NCI-H526 (cell line): ENCODE measurements around the gene RNF213.

ENCODE experiments used
- DNase-seq, 2 experiments: peaks; one replicate each; lab custom pipeline; 2025; lab: John Stamatoyannopoulos, UW

Gene RNF213

DNA sequence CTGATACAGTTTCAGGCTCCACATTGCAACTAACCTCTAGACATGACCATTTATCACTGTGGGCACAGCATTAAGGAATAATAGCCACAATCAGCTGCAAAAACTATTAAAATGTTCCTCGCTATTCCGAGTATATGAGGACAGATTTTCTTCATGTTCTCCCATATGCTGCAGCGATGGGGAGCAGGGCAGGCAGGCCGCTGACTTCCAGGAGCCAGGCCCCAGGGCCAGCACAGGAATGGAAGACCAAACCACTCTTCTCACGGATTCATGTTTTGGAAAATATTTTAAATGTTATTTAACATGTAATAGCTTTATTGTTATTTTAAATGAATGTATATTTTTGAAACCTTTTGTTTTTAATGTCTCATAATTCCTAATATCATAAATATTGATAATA lies 110.5 kb downstream of the RNF213 start:
- no peak for DNase-seq

DNA sequence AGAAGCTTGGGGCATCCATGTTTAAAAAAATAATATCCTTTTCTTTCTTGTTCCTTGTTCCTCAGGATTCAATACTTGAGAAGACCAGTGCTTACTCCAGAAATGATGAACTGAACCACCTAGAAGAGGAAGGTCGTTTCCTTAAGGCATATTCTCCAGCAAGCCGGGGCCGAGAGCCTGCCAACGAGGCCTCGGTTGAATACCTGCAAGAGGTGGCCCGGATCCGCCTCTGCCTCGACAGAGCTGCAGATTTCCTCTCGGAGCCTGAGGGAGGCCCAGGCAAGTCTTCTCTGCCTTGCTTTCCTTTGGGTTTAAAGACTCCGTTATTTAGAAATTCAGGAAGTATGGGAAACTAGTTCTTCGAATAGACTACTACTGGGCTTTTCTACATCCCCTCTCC lies 111.8 kb downstream of the RNF213 start:
- DNase-seq: no peak

DNA sequence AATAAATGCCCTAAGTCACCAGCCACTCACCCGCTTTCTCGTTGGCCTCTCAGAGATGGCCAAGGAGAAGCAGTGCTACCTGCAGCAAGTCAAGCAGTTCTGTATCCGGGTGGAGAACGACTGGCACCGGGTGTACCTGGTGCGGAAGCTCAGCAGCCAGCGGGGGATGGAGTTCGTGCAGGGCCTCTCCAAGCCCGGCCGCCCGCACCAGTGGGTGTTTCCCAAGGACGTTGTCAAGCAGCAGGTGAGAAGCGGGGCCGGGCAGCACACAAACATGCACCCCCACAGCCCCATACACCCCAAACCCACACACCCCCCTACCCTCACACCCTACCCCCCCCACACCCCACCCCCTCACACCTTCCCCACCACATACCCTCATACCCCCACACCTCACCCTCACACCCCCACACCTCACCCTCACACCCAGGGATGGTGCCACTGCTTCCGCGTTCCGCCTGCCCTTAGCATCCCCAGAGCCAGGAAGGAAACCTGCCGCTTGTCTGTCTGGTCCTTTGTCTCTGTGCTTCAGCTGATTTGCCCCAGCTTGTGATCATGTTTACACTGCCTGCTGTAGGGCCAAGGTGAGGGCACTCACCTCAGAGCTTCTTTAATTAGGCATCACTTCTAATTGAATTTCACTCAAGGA lies 112.4 kb downstream of the RNF213 start:
- DNase-seq: no peak

DNA sequence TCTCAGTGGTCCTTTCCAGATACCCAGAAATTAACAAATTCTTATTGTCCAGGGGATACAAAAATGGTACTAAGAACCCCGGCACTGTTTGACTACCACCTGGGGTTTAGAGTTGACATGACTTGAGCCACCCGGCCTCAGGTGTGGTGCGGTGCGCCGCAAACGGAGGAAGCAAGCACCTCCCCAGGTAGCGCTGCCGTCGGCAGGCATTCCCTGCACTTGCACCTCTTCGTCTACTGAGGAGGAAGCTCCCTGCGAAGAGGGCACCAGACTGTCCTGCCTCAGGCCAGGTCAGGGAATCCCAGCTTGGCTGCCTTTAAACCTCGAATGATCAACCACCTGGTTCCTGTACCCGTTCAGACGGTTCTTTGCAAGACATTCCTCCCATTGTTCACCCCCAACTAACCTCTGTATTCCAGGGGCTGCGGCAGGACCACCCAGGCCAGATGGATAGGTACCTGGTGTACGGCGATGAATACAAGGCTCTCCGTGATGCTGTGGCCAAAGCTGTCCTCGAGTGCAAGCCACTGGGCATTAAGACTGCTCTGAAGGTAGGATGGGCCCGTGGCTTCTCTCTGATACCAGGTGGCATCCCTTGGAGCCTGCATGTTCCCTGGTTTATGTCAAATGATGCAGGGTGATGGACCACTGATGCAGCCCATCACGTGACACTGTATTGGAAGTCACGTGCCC lies 113.5 kb downstream of the RNF213 start:
- no peak for DNase-seq

DNA sequence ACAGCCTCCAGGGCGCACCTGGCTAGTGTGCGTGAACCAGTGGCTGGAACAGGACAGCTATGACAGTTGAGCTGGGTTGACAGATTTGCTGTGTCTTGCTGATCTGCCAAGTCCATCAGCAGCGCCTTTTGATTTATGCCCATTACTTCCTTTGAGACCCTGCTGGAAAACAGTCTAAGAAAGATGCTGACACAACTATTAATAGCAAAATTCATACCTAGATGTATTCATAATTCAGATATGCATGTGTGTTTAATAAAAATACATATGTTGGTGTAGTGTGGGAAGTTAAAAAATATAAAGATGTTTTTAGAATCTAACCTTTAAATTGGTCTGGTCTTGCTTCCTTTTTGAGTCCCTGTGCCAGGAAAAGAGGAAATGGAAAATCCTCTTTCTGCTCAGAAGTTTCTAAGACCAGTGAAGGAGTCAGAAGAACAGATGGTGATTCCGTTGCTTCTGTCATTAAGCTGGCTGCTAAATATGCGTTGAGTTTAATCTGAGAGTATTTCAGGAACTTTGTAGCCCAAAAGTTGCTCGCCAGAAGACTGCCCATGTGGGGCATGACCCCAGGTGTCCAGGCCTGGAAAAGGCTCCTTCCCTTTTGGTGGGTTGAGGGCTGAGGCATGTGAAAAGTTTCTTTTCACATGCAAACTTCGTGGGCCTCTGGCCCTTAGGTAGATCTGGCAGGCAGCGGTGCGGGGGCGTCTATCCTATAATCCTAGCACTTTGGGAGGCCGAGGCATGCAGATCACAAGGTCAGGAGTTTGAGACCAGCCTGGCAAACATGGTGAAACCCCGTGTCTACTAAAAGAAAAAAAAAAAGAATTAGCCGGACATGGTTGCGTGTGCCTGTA lies 114.3 kb downstream of the RNF213 start:
- no peak for DNase-seq

DNA sequence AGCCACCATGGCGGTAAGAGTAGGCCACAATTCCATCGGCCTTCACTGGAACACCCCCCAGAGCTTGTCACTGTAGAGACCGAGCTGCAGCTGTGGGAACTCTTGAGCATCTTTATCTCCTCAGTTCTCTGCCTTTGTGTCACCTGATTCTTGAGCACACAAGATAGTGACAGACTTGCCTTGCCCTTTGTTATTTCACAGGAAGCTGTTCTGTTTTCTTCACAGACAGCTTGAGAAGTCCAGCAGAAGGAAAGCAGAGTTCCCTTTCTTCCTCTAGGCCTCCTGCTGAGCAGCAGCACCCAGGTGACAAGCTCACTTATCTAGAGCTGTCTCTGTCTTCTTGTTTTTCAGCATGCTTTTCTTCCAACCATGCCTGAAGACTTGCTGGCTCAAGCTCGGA lies 115.9 kb downstream of the RNF213 start:
- no peak for DNase-seq

DNA sequence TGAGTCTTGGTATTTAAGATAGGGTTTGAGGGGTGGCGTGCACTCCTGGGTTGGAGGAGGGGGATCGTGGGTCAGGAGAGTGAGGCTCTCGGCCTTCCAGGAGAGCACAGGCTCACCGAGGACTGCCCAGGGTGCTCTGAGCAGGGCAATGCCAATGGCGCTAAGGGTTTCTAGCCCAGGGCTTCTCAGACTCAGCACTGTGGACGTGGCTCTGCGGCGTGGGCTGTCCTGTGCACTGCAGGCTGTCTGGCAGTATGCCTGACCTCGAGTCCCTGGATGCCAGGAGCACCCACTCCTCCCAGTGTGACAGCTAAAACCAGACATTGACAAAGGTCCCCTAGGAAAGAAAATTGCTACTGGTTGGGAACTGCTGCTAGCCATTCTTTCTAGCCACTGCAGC lies 117.1 kb downstream of the RNF213 start:
- no peak for DNase-seq

DNA sequence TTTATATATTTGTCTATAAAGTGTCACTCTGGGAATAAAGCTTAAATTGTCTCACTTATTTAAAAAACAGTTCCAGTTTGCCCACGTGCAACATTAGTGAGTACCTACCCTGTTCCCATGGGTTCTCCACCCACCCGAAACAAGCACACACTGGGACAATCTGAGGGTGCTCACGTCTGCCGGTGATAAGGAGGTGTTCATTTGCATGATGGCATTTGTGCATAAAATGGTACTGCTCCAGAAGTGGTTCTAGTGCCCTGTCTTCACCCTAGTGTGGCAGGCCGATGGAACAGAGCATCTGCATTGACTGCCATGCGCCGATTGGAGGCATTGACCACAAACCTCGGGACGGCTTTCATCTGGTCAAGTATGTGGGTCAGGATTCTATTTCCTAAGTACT lies 118.7 kb downstream of the RNF213 start:
- DNase-seq: no peak

DNA sequence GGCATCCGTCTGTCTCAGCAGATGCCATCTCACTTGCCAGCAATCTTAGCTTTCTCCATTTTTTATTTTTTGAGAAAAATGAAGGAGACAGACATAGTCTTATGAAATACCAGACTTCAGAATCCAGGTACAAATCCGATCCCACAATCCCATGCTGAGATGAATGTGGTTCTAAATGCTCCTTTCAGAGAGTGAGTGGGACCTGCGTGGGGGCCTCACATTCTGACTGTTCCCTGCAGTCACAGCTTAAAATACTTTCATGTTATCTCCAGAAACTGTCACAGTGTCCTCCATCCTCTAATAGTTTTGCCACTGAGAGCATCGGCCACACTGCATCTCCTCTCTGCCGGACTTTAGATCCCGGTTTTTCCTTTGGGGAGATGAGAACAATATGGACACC lies 119.4 kb downstream of the RNF213 start:
- no peak for DNase-seq

DNA sequence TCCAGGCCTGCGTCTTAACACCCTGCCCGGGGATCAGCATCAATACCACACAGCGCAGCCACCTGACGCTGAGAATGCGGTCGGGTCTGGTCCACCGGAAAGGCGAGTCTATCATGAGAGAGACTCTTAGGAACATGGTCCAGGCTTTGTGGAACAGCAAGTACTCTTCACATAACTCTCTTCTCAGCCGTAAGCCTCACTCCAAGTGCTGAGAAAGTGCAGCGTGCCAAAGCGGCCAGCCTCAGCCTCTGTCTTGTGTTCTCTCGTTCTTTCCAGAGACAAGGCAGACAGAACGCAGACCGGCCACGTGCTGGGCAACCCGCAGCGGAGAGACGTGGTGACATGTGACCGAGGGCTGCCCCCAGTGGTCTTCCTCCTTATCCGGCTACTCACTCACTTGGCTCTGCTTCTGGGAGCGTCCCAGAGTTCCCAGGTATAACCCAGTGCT lies 119.9 kb downstream of the RNF213 start:
- DNase-seq: no peak

DNA sequence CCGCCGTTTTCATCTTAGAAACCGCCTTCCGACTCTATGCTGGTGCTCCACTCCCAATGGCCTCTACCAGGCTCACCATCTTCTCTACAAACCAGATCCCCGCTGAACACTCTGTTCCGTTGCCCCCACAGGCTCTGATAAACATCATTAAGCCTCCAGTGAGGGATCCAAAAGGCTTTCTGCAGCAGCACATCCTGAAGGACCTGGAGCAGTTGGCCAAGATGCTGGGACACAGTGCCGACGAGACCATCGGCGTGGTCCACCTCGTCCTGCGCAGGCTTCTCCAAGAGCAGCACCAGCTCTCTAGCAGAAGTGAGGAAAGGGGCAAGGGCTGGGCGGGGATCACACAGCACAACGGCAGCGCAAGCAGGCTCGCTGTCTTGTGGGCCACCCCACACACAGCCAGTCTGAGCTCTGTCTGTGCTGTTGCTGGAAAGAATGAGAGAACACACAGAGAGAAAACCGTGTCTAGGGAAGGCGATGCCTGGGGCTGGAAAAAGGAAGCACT lies 120.8 kb downstream of the RNF213 start:
- no peak for DNase-seq

DNA sequence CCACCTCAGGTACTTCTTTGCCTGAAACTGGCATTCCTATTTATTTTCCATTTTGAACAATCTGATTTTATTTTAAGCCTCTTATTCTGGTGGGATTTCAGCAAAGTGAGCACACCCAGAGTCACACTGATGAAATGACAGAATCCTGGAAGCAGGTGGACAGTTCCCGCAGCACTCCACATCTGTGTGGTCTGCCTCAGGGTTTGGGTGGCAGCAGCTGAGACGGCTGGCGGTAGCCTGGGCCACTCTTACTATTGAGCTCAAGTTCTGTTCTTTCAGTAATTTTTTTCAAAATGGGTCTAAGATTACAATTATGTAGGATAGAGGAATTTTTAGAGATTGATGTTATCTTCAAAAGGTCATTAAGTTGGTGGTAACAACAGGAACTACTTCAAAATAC lies 121.8 kb downstream of the RNF213 start:
- no peak for DNase-seq

DNA sequence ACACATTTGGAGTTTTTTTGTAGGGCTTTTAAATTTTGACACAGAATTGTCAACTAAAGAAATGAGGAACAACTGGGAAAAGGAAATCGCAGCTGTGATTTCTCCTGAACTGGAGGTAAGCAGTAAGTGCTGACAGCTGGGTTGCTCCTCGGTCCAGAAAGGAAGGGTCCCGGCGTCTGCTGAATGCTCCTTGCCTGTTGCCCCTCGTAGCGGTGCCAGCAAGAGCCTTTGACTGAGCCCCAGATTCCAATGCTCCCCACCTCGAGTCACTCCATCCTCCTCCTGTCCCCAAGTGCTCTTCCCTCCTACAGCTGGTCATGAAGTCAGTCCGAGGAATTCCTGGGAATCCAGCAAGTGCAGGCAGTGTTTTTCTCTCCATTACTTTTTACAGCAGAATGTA lies 122.3 kb downstream of the RNF213 start:
- DNase-seq: no peak

DNA sequence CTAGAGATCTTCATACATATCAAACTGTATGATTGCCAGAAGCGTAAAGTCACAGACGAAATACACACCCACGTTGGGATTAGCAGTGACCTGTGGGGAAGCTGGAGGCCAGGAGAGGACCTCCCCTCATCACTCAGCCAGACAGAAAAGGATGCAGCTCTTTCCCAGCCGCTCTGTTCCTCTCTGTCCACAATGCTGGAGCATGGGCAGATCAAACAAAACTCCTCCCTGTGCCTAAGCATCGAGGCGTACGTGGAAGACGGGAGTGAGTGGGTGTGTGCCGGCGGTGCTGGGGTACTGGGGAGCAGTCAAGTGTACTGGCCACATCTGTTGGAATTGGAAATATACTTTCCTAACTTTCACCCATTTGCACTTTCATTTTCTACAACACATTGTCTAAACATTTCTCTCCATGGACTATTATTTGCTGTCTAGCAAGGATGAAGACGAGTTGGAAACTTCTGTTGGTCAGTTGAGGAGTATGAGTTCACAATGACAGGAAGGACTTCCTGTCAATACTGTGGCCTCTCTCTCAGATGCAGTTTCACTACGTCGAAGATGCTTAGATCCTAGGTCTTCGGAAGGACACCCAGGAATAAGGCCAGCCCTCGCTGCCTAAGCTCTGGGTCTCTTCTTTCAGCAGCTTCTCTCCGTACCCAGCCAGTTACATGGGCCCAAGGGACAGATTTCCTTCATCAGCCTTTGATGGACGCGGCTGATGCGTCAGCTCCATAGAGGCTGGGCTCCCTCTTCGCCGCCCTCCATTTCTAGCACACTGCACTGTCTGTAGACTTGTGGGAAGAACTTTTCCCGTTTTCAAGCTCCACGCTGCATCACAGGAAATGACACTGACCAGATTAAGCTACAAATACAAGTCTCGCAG lies 123.7 kb downstream of the RNF213 start:
- no peak for DNase-seq

DNA sequence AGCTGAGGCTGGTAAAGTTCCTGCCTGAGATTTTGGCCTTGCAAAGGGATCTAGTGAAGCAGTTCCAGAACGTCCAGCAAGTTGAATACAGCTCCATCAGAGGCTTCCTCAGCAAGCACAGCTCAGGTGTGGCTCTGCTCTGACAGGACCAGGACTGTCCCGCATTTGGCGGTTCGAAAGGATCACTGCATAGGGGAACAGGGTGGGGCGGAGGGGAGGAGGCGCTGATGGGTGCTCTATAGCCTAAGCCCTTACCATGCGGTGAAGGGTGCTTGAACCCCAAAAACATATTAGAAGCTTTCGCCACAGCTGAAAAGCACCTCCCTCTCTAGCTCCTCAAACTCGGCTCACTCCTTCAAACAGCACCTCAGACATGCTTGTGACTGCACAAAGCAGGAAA lies 124.4 kb downstream of the RNF213 start:
- no peak for DNase-seq

DNA sequence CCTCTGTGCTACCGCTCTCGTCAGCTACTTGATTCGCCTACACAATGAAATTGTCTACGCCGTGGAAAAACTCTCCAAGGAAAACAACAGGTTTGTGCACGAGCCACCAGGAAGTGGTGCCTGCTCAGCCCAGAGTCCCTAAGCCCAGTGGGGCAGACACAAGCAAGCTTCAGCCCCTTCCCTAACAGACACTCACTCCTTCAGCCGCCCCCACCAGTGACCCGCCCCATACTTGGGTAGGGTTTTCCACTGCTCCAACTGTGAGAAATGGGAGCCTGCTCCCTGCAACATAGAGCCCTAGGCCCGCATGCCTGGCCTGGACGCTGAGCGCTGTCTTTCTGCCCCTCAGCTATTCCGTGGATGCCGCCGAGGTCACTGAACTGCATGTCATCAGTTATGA lies 125.7 kb downstream of the RNF213 start:
- DNase-seq: no peak

DNA sequence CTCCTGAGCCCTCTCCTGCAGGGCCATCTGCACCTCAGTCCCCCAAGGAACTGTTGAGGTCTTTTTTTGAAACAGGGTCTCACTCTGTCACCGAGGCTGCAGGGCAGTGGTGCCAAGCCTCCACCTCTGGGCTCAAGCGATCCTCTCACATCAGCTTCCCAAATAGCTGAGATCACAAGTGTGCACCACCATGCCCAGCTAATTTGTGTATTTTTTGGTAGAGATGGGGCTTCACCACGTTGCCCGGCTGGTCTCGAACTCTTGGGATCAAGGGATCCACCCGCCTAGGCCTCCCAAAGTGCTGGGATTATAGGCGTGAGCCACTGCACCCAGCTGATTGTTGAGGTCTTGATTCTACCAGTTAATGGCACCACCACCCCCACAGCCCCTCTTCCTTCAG lies 126.4 kb downstream of the RNF213 start:
- no peak for DNase-seq

DNA sequence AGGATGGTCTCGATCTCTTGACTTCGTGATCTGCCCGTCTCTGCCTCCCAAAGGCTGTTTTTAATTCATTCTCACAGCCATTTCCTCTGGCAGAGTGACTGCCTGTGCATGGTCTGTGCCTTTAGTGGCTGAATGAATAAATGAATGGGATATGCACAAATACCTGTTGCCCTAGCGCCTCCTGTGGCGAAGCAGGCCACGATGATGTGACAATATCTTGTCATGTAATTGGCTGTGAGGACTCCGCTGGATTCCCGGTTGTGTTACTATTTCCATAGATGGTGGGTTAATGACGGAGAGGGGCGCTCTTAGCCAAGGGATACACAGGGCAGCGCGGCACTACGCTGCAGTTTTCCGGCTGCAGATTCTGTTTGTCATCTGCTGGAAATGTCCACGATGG lies 127.5 kb downstream of the RNF213 start:
- DNase-seq: peak in 1 of 2 experiments; percentile 21

DNA sequence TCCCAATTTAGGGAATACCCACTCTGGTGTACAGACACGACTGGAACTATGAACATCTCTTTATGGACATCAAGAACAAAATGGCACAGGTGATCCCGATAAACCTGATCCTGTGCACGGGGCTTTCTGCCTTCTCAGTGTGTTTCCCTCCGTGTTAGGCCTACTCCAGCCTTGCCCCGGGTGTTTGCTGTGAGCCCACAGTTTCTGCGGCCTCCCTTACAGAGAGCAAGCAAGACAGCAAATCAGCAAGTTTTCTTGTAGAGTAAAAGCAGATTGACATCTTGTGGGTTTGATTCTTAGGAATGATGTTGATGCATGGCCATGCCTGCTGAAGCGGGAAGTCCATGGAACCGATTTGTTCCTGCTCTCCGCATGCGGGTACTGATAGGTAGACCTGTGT lies 127.9 kb downstream of the RNF213 start:
- no peak for DNase-seq

DNA sequence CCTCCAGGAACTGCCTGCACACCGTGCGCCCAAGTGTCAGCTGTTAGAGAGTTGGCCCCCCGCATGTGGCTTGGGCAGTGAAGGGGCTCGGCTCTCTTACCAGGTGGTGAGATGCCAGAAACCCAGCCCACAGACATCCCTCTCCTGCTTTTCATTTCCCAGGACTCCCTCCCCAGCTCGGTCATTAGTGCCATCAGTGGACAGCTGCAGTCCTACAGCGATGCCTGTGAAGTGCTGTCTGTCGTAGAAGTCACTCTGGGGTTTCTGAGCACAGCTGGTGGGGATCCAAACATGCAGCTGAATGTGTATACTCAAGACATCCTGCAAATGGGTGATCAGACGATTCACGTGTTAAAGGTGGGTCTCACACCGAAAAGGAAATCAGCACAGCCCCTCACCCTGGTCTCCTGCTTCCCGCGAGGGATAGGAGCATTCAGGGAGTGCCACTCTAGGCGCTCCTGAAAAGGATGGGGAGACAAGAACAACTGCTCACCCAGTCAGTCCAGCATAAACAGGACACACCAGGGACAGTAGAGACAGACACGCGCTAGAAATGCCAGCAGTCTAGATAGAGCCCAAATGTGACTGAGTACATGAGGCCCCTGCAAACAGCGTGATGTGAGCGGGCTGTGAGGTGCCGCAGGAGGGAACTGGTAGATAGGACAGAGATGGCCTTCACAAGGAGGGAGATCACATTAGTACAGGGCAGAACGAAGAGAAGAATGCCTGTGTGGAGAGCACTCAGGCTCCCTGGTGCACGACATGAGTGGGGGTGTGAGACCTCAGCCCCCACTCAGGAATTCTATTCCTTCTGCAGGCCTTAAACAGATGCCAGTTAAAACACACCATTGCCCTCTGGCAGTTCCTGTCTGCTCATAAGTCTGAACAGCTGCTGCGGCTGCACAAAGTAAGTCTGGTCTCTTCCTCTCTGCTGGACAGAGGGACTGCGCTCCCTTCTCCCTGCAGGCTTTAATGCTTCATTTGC lies 128.7 kb downstream of the RNF213 start:
- DNase-seq: no peak
